ENCODE measurements around the gene SMYD1.

SMYD1 gene

DNA sequence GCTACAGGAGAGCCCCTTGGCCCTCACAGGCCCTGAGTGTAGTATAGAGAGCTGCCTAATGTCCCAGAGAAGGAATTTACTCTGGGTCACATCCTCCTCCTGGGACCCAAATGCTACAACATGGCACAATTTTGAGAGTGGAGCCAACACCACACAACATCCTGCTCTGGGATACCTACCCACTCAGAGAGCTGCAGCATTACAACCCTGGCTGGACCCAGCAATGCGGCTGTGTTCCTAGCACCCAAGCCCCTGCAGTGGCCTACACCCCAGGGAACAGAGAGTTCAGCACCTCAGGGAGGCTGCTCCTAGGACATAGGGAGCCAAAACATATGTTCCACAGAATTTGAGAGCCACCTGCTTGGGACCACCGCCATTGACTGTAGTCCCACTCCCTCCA, 79.5 kb downstream of the SMYD1 start:
- no peak for DNase-seq

GRCh38 chr2:88148929-88149438, 81.4 kb downstream of the SMYD1 start:
- DNase-seq: no peak

DNA sequence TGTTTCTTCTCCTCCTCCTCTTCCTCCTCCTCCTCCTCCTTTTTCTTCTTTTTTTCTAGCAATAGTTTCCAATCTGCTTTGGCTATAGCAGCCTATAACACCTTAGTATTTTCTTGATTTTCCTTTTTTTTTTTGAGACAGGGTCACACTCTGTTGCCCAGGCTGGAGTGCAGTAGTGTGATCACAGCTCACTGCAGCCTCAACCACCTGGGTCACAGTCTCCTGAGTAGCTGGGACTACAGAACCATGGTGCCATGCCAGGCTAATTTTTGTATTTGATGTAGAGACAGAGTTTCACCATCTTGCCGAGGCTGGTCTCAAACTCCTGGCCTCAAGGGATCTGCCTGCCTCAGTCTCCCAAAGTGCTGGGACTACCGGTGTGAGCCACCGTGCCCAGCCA, 91.9 kb downstream of the SMYD1 start:
- no peak for DNase-seq

GRCh38 chr2:88159955-88160415, 92.4 kb downstream of the SMYD1 start:
- DNase-seq: peak; percentile 27

- no peak for DNase-seq
These were observed 92.9 kb downstream of the SMYD1 start for GRCh38 chr2:88160517-88160916.

GRCh38 chr2:88161446-88162244, 94.0 kb downstream of the SMYD1 start:
- DNase-seq: no peak

All from T-helper 9 cell (primary cell).